WTC11 (cell line): Measurements from ENCODE around the gene TMEM31. TPM values are rescaled to one million over a fixed set of nuclear protein-coding genes. Genes with fewer than 3 reads are reported as not detected.
A peak's percentile ranks its signal among the peaks of the same experiment; 100 is the strongest.

Experiments used
- ATAC-seq: fragments of 200-7000 bp; cut with Tn5 transposase; 2 replicates; pipeline ENCODE4 v1.10.0; 2021; ENCODE audit warnings: mild to moderate bottlenecking, moderate library complexity
- CTCF ChIA-PET: fragments of 300-600 bp; sonication (Branson Sonifier 250); formaldehyde crosslinking; loops from one replicate; lab custom pipeline; 2021; ENCODE audit warnings: antibody characterized with exemption; lab: Charles Lee
- POLR2A ChIA-PET: fragments of 350-600 bp; sonication (Branson Sonifier 250); formaldehyde crosslinking; loops from one replicate; lab custom pipeline; 2021; ENCODE audit warnings: antibody characterized with exemption; lab: Charles Lee
- DNase-seq: peaks from one replicate; pipeline ENCODE4 v3.0.0; 2021; ENCODE audit warnings: low spot score
- H3K27ac Mint-ChIP-seq: 2 replicates; pipeline ENCODE4 v1.8.0; 2021; ENCODE audit warnings: mixed read lengths
- H3K27me3 Mint-ChIP-seq: 2 replicates; pipeline ENCODE4 v1.8.0; 2021; ENCODE audit warnings: low read depth, mild to moderate bottlenecking, moderate library complexity, mixed read lengths
- H3K36me3 Mint-ChIP-seq: 2 replicates; pipeline ENCODE4 v1.8.0; 2021; ENCODE audit warnings: mixed read lengths
- H3K4me1 Mint-ChIP-seq: 2 replicates; pipeline ENCODE4 v1.8.0; 2022; ENCODE audit warnings: mixed read lengths
- H3K4me3 Mint-ChIP-seq: 2 replicates; pipeline ENCODE4 v1.8.0; 2021; ENCODE audit warnings: mild to moderate bottlenecking, moderate library complexity, mixed read lengths
- H3K9me3 Mint-ChIP-seq: 2 replicates; pipeline ENCODE4 v1.8.0; 2021; ENCODE audit warnings: mixed read lengths
- AFF4 ChIP-seq: sonication (generic); formaldehyde crosslinking; IDR thresholded peaks from 2 replicates; pipeline ENCODE4 v1.8.1; 2023; ENCODE audit warnings: mild to moderate bottlenecking, missing genetic modification reagents, borderline replicate concordance
- ARID4B ChIP-seq: sonication (generic); formaldehyde crosslinking; IDR thresholded peaks from 2 replicates; pipeline ENCODE4 v1.8.0; 2023; ENCODE audit warnings: missing genetic modification reagents, mild to moderate bottlenecking, borderline replicate concordance
- ATF1 ChIP-seq: sonication (generic); formaldehyde crosslinking; IDR thresholded peaks from 2 replicates; pipeline ENCODE4 v1.8.1; 2023; ENCODE audit warnings: mild to moderate bottlenecking, moderate library complexity, missing genetic modification reagents
- CBFB ChIP-seq: sonication (generic); formaldehyde crosslinking; IDR thresholded peaks from 2 replicates; pipeline ENCODE4 v1.8.1; 2022; ENCODE audit warnings: mild to moderate bottlenecking, low read depth, missing genetic modification reagents
- GTF2I ChIP-seq: fragments of 250-450 bp; sonication (Bioruptor Pico); conservative IDR thresholded peaks from 2 replicates; pipeline ENCODE4 v1.4.0; 2021; ENCODE audit warnings: mild to moderate bottlenecking
- JUN ChIP-seq: sonication (generic); formaldehyde crosslinking; IDR thresholded peaks from 2 replicates; pipeline ENCODE4 v1.8.0; 2023; ENCODE audit warnings: mild to moderate bottlenecking, missing genetic modification reagents
- MYBL2 ChIP-seq: sonication (generic); formaldehyde crosslinking; IDR thresholded peaks from 2 replicates; pipeline ENCODE4 v1.8.1; 2023; ENCODE audit warnings: mild to moderate bottlenecking, moderate library complexity, missing genetic modification reagents
- NR2C2 ChIP-seq: sonication (generic); formaldehyde crosslinking; IDR thresholded peaks from 2 replicates; pipeline ENCODE4 v1.8.0; 2022; ENCODE audit warnings: mild to moderate bottlenecking, missing genetic modification reagents
- PRRX2 ChIP-seq: fragments of 250-450 bp; sonication (Bioruptor Pico); IDR thresholded peaks from 2 replicates; pipeline ENCODE4 v1.8.0; 2021; ENCODE audit warnings: mild to moderate bottlenecking
- ZNF121 ChIP-seq: sonication (generic); formaldehyde crosslinking; IDR thresholded peaks from 2 replicates; pipeline ENCODE4 v1.8.0; 2023; ENCODE audit warnings: missing genetic modification reagents
- ZNF281 ChIP-seq: sonication (generic); formaldehyde crosslinking; IDR thresholded peaks from 2 replicates; pipeline ENCODE4 v1.8.0; 2023; ENCODE audit warnings: mild to moderate bottlenecking, missing genetic modification reagents
- ZNF416 ChIP-seq: fragments of 250-450 bp; sonication (Bioruptor Pico); IDR thresholded peaks from 2 replicates; pipeline ENCODE4 v1.9.0; 2021; ENCODE audit warnings: mild to moderate bottlenecking, inconsistent platforms
- ZNF425 ChIP-seq: fragments of 250-450 bp; sonication (Bioruptor Pico); conservative IDR thresholded peaks from 2 replicates; pipeline ENCODE4 v1.9.0; 2021; ENCODE audit warnings: mild to moderate bottlenecking
- total RNA-seq: library from RNA; stranded (reverse); gene quantifications from 3 replicates; pipeline ENCODE4 v1.2.3, GENCODE V29; 2021

The TMEM31 gene
- total RNA-seq, 1 experiment from 2014 or later, result 0.24 TPM

GRCh38 chrX:103674531-103675454, 35.9 kb upstream of the TMEM31 start:
- CTCF ChIA-PET, result interaction anchor here (1.5 kb wide), 1 partner anchor 45 kb away, joined by 5 read pairs; no protein-coding TSS in a partner anchor
- DNase-seq, result no peak
- Mint-ChIP-seq H3K4me1 (peaks cover 7% of the 10 kb centered on the region), H3K4me3 (no peak overlapping the region), H3K9me3 (no peaks in the 10 kb centered on the region), H3K36me3 (peaks cover 40% of the 10 kb centered on the region), H3K27ac (peak overlapping the region; percentile 78), H3K27me3 (no peaks in the 10 kb centered on the region)
- POLR2A ChIA-PET, result interaction anchor here (0.9 kb wide), 1 partner anchor 11 kb away, joined by 3 read pairs; no protein-coding TSS in a partner anchor
- TF ChIP-seq ZNF121 (CRISPR knock-in tag) (no peak), AFF4 (no peak)
- peak; percentile 81 for ATAC-seq

- no peak overlapping the region for H3K27ac Mint-ChIP-seq
- ChIA-PET CTCF (no interaction called here), POLR2A (no interaction called here)
- ATAC-seq (no peak), DNase-seq (no peak)
- peaks cover 51% of the 10 kb centered on the region for H3K36me3 Mint-ChIP-seq
- H3K27me3 Mint-ChIP-seq, result no peaks in the 10 kb centered on the region
- H3K4me3 Mint-ChIP-seq, result no peak overlapping the region
- peaks cover 7% of the 10 kb centered on the region for H3K4me1 Mint-ChIP-seq
- TF ChIP-seq ZNF416 (CRISPR knock-in tag) (no peak), MYBL2 (CRISPR knock-in tag) (no peak), ATF1 (CRISPR knock-in tag) (no peak), ARID4B (no peak)
- H3K9me3 Mint-ChIP-seq, result no peaks in the 10 kb centered on the region
Observed at GRCh38 chrX:103678199-103678993, 32.3 kb upstream of the TMEM31 start.

- no peaks in the 10 kb centered on the region for H3K9me3 Mint-ChIP-seq
- CTCF ChIA-PET, result no interaction called here
- no peak overlapping the region for H3K27ac Mint-ChIP-seq
- ATAC-seq (no peak), DNase-seq (no peak)
- POLR2A ChIA-PET, result no interaction called here
- peaks cover 56% of the 10 kb centered on the region for H3K36me3 Mint-ChIP-seq
- H3K4me1 Mint-ChIP-seq, result 0 out of 2 replicates have a peak, but pooled peaks cover 4% of the 10 kb centered on the region
- H3K4me3 Mint-ChIP-seq, result no peak overlapping the region
- no peaks in the 10 kb centered on the region for H3K27me3 Mint-ChIP-seq
- no peak for TF ChIP-seq GTF2I (CRISPR knock-in tag)
- TF ChIP-seq CBFB, result no peak
- TF ChIP-seq ZNF425 (CRISPR knock-in tag), result no peak
- no peak for TF ChIP-seq JUN (CRISPR knock-in tag)
- no peak for TF ChIP-seq NR2C2 (CRISPR knock-in tag)
- no peak for TF ChIP-seq PRRX2 (CRISPR knock-in tag)
- no peak for TF ChIP-seq ZNF281
Observed at GRCh38 chrX:103681443-103681842, 29.3 kb upstream of the TMEM31 start.
